NCI-H748 (cell line): ENCODE results near the gene RIF1.

Source experiments
- DNase-seq: peaks from one replicate; lab custom pipeline; 2025; ENCODE audit not compliant: unreplicated experiment; lab: John Stamatoyannopoulos, UW

RIF1 gene

DNA sequence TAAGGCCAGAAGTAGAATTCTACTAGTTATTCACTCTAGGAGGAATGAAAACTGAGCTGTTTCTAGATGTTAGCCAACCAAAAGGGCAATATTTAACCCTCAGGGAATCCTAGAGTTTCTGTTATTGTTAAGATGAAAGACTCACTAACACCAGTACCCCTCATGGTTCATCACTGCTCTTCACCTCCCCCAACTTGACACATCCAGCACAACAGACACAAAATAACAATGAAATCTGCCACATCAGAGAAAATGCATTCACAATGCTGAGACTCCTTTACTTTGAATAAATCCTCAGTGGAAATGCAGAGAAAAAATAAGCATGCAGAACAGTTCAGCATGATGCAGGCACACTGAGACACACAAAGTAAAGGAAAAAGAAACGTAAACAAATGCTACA lies 111.3 kb downstream of the RIF1 start:
- DNase-seq, result no peak

GRCh38 chr2:151522556-151522955 lies 112.9 kb downstream of the RIF1 start:
- no peak for DNase-seq

- no peak for DNase-seq
Observed at GRCh38 chr2:151523850-151524249, 114.1 kb downstream of the RIF1 start.

DNA sequence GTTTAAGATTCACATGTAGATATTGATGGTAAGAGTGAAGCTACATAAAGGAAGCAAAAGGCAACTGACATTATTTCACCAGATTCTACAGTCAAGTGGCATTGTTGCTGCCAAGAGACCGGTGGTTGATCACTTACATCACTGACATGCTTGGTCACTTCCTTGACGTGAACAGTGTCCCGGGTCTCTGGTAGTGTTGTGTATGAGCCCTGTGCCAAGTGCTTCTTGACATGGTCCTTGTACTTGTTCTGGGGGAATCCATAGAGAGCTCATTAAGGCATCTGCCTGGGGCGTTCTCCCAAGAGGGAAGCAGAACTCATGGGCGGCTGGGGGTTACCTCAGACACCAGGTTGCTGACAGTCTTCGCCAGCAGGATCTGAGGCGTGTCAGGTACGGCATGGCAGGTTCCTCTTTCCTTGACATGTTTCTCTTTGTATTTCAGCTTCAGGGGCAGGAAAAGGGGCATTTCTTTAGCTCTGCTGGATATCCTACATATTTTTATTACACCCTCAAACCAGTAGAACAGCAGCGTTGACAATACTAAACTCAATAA lies 116.2 kb downstream of the RIF1 start:
- DNase-seq, result no peak

DNA sequence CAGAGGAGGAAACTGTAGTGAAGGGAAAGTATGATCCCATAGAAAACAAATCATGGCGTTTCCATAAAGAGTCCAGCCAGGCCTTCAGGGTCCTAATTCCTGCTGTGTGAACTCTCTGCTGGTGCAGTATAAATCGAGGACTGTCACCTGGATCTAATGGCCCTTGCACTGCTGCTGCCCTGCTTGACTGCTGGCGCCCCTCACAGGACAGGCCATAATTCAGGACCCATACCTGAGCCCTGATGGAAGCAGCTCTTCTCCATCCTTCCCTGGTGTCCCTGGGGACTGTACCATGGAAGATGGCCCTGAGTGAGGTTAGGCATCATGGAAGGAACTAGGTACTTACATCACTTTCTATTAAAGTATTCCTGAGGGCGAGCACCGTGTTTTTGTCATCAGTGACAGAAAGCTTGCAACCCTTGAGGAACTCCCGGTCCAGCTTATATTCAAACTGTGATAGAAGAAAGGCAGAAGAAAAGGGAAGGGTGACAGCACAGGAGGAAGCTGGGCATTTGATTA lies 116.9 kb downstream of the RIF1 start:
- no peak for DNase-seq
